Keratinocyte (primary cell): ENCODE data around the gene PAPPA. TPM values are rescaled to one million over a fixed set of nuclear protein-coding genes. Genes with fewer than 3 reads are reported as not detected.

Source experiments
- DNase-seq: peaks from one replicate; pipeline ENCODE4 v3.0.0-alpha.2; 2011; ENCODE audit warnings: low read depth, missing footprints, low spot score
- FAIRE-seq: peaks from 2 replicates; lab custom pipeline; 2011; peaks lifted over from hg19 to GRCh38; lab: Jason Lieb, UNC
- H2AFZ ChIP-seq: 2 replicates; pipeline ENCODE4 v1.6.0; 2012; ENCODE audit warnings: low read length, control low read depth, inconsistent platforms; ENCODE audit not compliant: control insufficient read depth
- H3K27ac ChIP-seq: 2 replicates; pipeline ENCODE4 v1.5.1; 2011; ENCODE audit warnings: low read length; ENCODE audit not compliant: control insufficient read depth, insufficient read depth
- H3K27me3 ChIP-seq: 3 replicates; pipeline ENCODE4 v1.6.0; 2011; ENCODE audit warnings: low read length; ENCODE audit not compliant: control insufficient read depth, insufficient read depth; ENCODE audit errors: extremely low read depth
- H3K36me3 ChIP-seq, 2 experiments: 2 replicates in 1 of 2; 3 replicates in 1 of 2; pipeline ENCODE4 v1.5.1; 2011; ENCODE audit warnings: low read length in 2 of 2, mild to moderate bottlenecking in 1 of 2; ENCODE audit not compliant: control insufficient read depth in 2 of 2, insufficient read depth in 2 of 2; ENCODE audit errors: extremely low read depth in 1 of 2
- H3K4me1 ChIP-seq: 3 replicates; pipeline ENCODE4 v1.5.1; 2011; ENCODE audit warnings: low read length; ENCODE audit not compliant: control insufficient read depth, insufficient read depth; ENCODE audit errors: extremely low read depth
- H3K4me2 ChIP-seq: 3 replicates; pipeline ENCODE4 v1.6.0; 2011; ENCODE audit warnings: low read depth, low read length; ENCODE audit not compliant: control insufficient read depth, insufficient read depth; ENCODE audit errors: extremely low read depth
- H3K4me3 ChIP-seq, 3 experiments: fragments of 200-600 bp in 1 of 3; sonication (generic) in 1 of 3; 2 replicates in 2 of 3; 3 replicates in 1 of 3; pipeline ENCODE4 v1.5.1; 2011 to 2016; ENCODE audit warnings: low read length in 3 of 3, mild to moderate bottlenecking in 3 of 3, control low read depth in 2 of 3, inconsistent platforms in 1 of 3, low read depth in 1 of 3, mixed read lengths in 1 of 3, mixed run types in 1 of 3, moderate library complexity in 1 of 3; ENCODE audit not compliant: control insufficient read depth in 2 of 3, insufficient read depth in 2 of 3; ENCODE audit errors: extremely low read depth in 1 of 3
- H3K79me2 ChIP-seq: 2 replicates; pipeline ENCODE4 v1.6.0; 2012; ENCODE audit warnings: low read length; ENCODE audit not compliant: control insufficient read depth, insufficient read depth
- H3K9ac ChIP-seq: 3 replicates; pipeline ENCODE4 v1.6.0; 2011; ENCODE audit warnings: low read length; ENCODE audit not compliant: control insufficient read depth, insufficient read depth; ENCODE audit errors: extremely low read depth
- H3K9me1 ChIP-seq: 3 replicates; pipeline ENCODE4 v1.6.0; 2011; ENCODE audit warnings: low read length; ENCODE audit not compliant: control insufficient read depth, insufficient read depth; ENCODE audit errors: extremely low read depth
- H3K9me3 ChIP-seq: 2 replicates; pipeline ENCODE4 v1.5.1; 2012; ENCODE audit warnings: low read depth, low read length; ENCODE audit not compliant: control insufficient read depth
- H4K20me1 ChIP-seq: 3 replicates; pipeline ENCODE4 v1.6.0; 2011; ENCODE audit warnings: low read length; ENCODE audit not compliant: control insufficient read depth, insufficient read depth; ENCODE audit errors: extremely low read depth
- CTCF ChIP-seq, 3 experiments: IDR thresholded peaks in 1 of 3; conservative IDR thresholded peaks in 1 of 3; optimal IDR thresholded peaks in 1 of 3; 2 replicates in 2 of 3; 3 replicates in 1 of 3; pipeline versions ENCODE3 to v1.5.1; 2011; ENCODE audit warnings: low read length in 3 of 3, mild to moderate bottlenecking in 3 of 3, moderate library complexity in 2 of 3, control low read depth in 1 of 3, inconsistent platforms in 1 of 3; ENCODE audit not compliant: insufficient read depth in 2 of 3; ENCODE audit errors: extremely low read depth in 1 of 3
- EZH2 ChIP-seq: IDR thresholded peaks from one replicate; pipeline ENCODE4 v1.6.1; 2012; ENCODE audit warnings: inconsistent platforms, mild to moderate bottlenecking, low read length, moderate library complexity
- dilution Hi-C: fragments of 300-500 bp; cut with MboI; formaldehyde crosslinking; loops from one replicate; pipeline ENCODE4 v1.7.0; 2020; ENCODE audit warnings: low sequenced_read_pairs; ENCODE audit not compliant: extremely low pct_ligation_motif_present
- polyA plus RNA-seq, 5 experiments: library from polyadenylated mRNA; depleted of rRNA in 3 of 5; stranded (reverse) in 3 of 5; stranded (forward) in 1 of 5; unstranded in 1 of 5; fragments of >200 nt; gene quantifications; 1 replicate in 1 of 5; 2 replicates in 3 of 5; 3 replicates in 1 of 5; pipeline versions ENCODE4 v1.2.1 to v1.2.3, GENCODE V29; 2011 to 2012; ENCODE audit warnings: missing spikeins in 2 of 5, low read depth in 1 of 5, low replicate concordance in 1 of 5

Gene PAPPA
- polyA plus RNA-seq, 1 donor (not counting 4 experiments of a cell fraction or from before 2014, with no cell fraction given): 0.77 TPM

DNA sequence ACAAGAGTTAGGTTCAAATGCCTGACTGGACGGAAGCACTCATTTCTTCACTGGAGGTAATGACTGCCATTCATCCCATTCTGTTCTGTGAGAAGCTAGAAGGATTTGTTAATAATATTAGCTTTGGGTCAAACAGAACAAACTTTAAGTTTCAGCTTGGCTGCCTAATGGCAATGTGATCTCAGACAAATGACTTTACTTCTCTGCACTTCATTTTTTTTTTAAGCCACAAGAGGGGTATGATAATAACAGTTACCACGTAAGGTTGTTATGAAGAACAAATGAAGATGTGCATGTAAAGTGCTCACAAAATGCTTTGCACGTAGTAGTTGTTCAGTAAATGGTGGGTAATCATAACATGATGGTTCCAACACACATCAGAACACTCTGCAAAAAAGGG is 199.4 kb downstream of the PAPPA start:
- DNase-seq (no peak), FAIRE-seq (no peak)
- TF ChIP-seq EZH2: no peak
- no peak overlapping the region for H2AFZ ChIP-seq
- H3K4me1 ChIP-seq: peaks cover 5% of the 10 kb centered on the region
- H3K4me3 ChIP-seq: no peak overlapping the region
- H3K79me2 ChIP-seq: no peaks in the 10 kb centered on the region
- dilution Hi-C loops: no loop called here
- no peaks in the 10 kb centered on the region for H4K20me1 ChIP-seq
- H3K27ac ChIP-seq: no peak overlapping the region
- no peaks in the 10 kb centered on the region for H3K27me3 ChIP-seq
- no peak overlapping the region for H3K9ac ChIP-seq
- no peak overlapping the region for H3K4me2 ChIP-seq
- H3K9me1 ChIP-seq: no peaks in the 10 kb centered on the region
- no peaks in the 10 kb centered on the region for H3K9me3 ChIP-seq
- no peaks in the 10 kb centered on the region for H3K36me3 ChIP-seq

GRCh38 chr9:116355153-116355921 is 201.7 kb downstream of the PAPPA start:
- no peak overlapping the region for H3K27ac ChIP-seq

More at GRCh38 chr9:116355153-116355921, 201.7 kb downstream of the PAPPA start:
- Histone ChIP-seq H3K4me1 (no peaks in the 10 kb centered on the region), H3K9ac (no peak overlapping the region), H3K79me2 (no peaks in the 10 kb centered on the region), H4K20me1 (no peaks in the 10 kb centered on the region), H3K36me3 (no peaks in the 10 kb centered on the region), H3K9me3 (no peaks in the 10 kb centered on the region), H3K27me3 (no peaks in the 10 kb centered on the region), H3K4me3 (no peak overlapping the region), H2AFZ (no peak overlapping the region), H3K9me1 (no peaks in the 10 kb centered on the region), H3K4me2 (no peak overlapping the region)
- no peak for TF ChIP-seq EZH2
- no peak for TF ChIP-seq CTCF (optimal IDR thresholded peaks at IDR 0.05 in 1 of 3, IDR thresholded peaks at IDR 0.05 in 1 of 3, conservative IDR thresholded peaks at IDR 0.05 in 1 of 3; ENCODE audit: extremely low read depth in 1 of 3, insufficient read depth in 2 of 3, low read length in 3 of 3)
- FAIRE-seq: no peak
- no peak for DNase-seq
- dilution Hi-C loops: no loop called here
